Mesendoderm (in vitro differentiated cells): ENCODE data around the gene OGFOD1.

Source experiments
- DNase-seq: peaks from one replicate; pipeline ENCODE4 v3.0.0; 2013
- H2AK5ac ChIP-seq: 2 replicates; pipeline ENCODE4 v1.6.1; 2013; ENCODE audit warnings: low read length, inconsistent platforms
- H2BK120ac ChIP-seq: 2 replicates; pipeline ENCODE4 v1.6.1; 2013; ENCODE audit warnings: low read depth, mild to moderate bottlenecking, low read length, moderate library complexity, mixed read lengths
- H2BK15ac ChIP-seq: replicated peaks from 2 replicates; pipeline ENCODE4 v1.6.1; 2013; ENCODE audit warnings: low read depth, mild to moderate bottlenecking, moderate library complexity
- H2BK5ac ChIP-seq: 2 replicates; pipeline ENCODE4 v1.6.1; 2013; ENCODE audit warnings: low read length, inconsistent platforms
- H3K18ac ChIP-seq: 2 replicates; pipeline ENCODE4 v1.6.1; 2013; ENCODE audit warnings: mild to moderate bottlenecking, low read length, mixed read lengths
- H3K23ac ChIP-seq: one replicate; pipeline ENCODE4 v1.6.1; 2013; ENCODE audit warnings: low read length
- H3K27ac ChIP-seq: 2 replicates; pipeline ENCODE4 v1.5.1; 2013; ENCODE audit warnings: low read depth, mild to moderate bottlenecking, inconsistent platforms, low read length, moderate library complexity
- H3K27me3 ChIP-seq: 2 replicates; pipeline ENCODE4 v1.6.1; 2013; ENCODE audit warnings: low read length, control low read depth, mild to moderate bottlenecking, inconsistent platforms; ENCODE audit not compliant: insufficient read depth, poor library complexity
- H3K36me3 ChIP-seq: 2 replicates; pipeline ENCODE4 v1.6.1; 2013; ENCODE audit warnings: low read length, inconsistent platforms; ENCODE audit not compliant: control insufficient read depth, insufficient read depth
- H3K4ac ChIP-seq: one replicate; pipeline ENCODE4 v1.6.1; 2013; ENCODE audit warnings: low read depth, mild to moderate bottlenecking, low read length, moderate library complexity
- H3K4me1 ChIP-seq: 2 replicates; pipeline ENCODE4 v1.6.1; 2013; ENCODE audit warnings: low read depth, low read length, inconsistent platforms; ENCODE audit not compliant: control insufficient read depth
- H3K4me2 ChIP-seq: 2 replicates; pipeline ENCODE4 v1.6.1; 2013; ENCODE audit warnings: low read length
- H3K4me3 ChIP-seq: 2 replicates; pipeline ENCODE4 v1.5.1; 2013; ENCODE audit warnings: mild to moderate bottlenecking, low read length
- H3K56ac ChIP-seq: one replicate; pipeline ENCODE4 v1.6.1; 2013; ENCODE audit warnings: low read length
- H3K79me1 ChIP-seq: 2 replicates; pipeline ENCODE4 v1.6.1; 2013; ENCODE audit warnings: low read length, inconsistent platforms
- H3K79me2 ChIP-seq: 2 replicates; pipeline ENCODE4 v1.6.1; 2013; ENCODE audit warnings: mild to moderate bottlenecking, low read length; ENCODE audit not compliant: control insufficient read depth, insufficient read depth
- H3K9ac ChIP-seq: 2 replicates; pipeline ENCODE4 v1.6.1; 2013; ENCODE audit warnings: low read length, inconsistent platforms
- H4K5ac ChIP-seq: one replicate; pipeline ENCODE4 v1.6.1; 2013; ENCODE audit warnings: low read length
- H4K8ac ChIP-seq: one replicate; pipeline ENCODE4 v1.6.1; 2013; ENCODE audit warnings: low read depth, mild to moderate bottlenecking, control low read depth, low read length, moderate library complexity
- WGBS: extraction: QIAGEN DNeasy Blood & Tissue Kit; methylation state at CpG from one replicate; pipeline ENCODE4 v1.1.7; 2013; ENCODE audit warnings: low lambda C conversion rate, missing lambda C conversion rate; ENCODE audit not compliant: insufficient coverage; ENCODE audit errors: extremely low coverage; 5-methylcytosine and 5-hydroxymethylcytosine counted together

Gene OGFOD1

GRCh38 chr16:56420613-56421012, 30.7 kb upstream of the OGFOD1 start:
- no peak overlapping the region for H3K4me2 ChIP-seq
- no peak overlapping the region for H3K18ac ChIP-seq
- peaks cover 16% of the 10 kb centered on the region for H3K4me1 ChIP-seq

GRCh38 chr16:56421313-56421712, 30.0 kb upstream of the OGFOD1 start:
- no CpG with 5 or more reads among the region's 2 CpGs for WGBS
- H3K9ac ChIP-seq, result no peak overlapping the region

More at GRCh38 chr16:56420613-56421012, 30.7 kb upstream of the OGFOD1 start:
- Histone ChIP-seq H3K27ac (no peak overlapping the region), H3K79me2 (peaks cover 24% of the 10 kb centered on the region), H3K4ac (no peak overlapping the region), H4K5ac (no peak overlapping the region), H2BK5ac (no peak overlapping the region), H3K56ac (no peak overlapping the region), H2BK15ac (no peak overlapping the region), H3K27me3 (no peaks in the 10 kb centered on the region), H3K36me3 (no peaks in the 10 kb centered on the region), H2BK120ac (no peak overlapping the region), H3K23ac (no peak overlapping the region), H3K9ac (no peak overlapping the region), H3K79me1 (peaks cover 10% of the 10 kb centered on the region), H2AK5ac (no peak overlapping the region), H4K8ac (no peak overlapping the region), H3K4me3 (no peak overlapping the region)
- DNase-seq, result no peak

GRCh38 chr16:56421976-56422669, 29.2 kb upstream of the OGFOD1 start:
- H3K56ac ChIP-seq, result no peak overlapping the region
- H2BK15ac ChIP-seq, result no peak overlapping the region
- H3K79me1 ChIP-seq, result peaks cover 10% of the 10 kb centered on the region
- peak overlapping the region; percentile 9 for H3K4ac ChIP-seq
- no peak overlapping the region for H2AK5ac ChIP-seq
- H4K5ac ChIP-seq, result no peak overlapping the region
- no peak overlapping the region for H2BK5ac ChIP-seq
- no peak overlapping the region for H3K4me3 ChIP-seq
- 100% methylated on average over 1 of the region's 5 CpGs for WGBS
- H3K18ac ChIP-seq, result peak overlapping the region; percentile 18
- no peak overlapping the region for H2BK120ac ChIP-seq
- DNase-seq, result no peak
- H3K27ac ChIP-seq, result no peak overlapping the region
- H3K27me3 ChIP-seq, result no peaks in the 10 kb centered on the region
- peaks cover 24% of the 10 kb centered on the region for H3K79me2 ChIP-seq
- H3K23ac ChIP-seq, result no peak overlapping the region
- peaks cover 16% of the 10 kb centered on the region for H3K4me1 ChIP-seq
- no peak overlapping the region for H4K8ac ChIP-seq
- H3K4me2 ChIP-seq, result no peak overlapping the region
- H3K9ac ChIP-seq, result no peak overlapping the region
- H3K36me3 ChIP-seq, result no peaks in the 10 kb centered on the region

More at GRCh38 chr16:56421313-56421712, 30.0 kb upstream of the OGFOD1 start:
- Histone ChIP-seq H2BK120ac (no peak overlapping the region), H3K27ac (no peak overlapping the region), H3K18ac (no peak overlapping the region), H3K79me2 (peaks cover 24% of the 10 kb centered on the region), H2BK5ac (no peak overlapping the region), H3K4me1 (peaks cover 16% of the 10 kb centered on the region), H2BK15ac (no peak overlapping the region), H3K4me3 (no peak overlapping the region), H3K79me1 (peaks cover 10% of the 10 kb centered on the region), H2AK5ac (no peak overlapping the region), H3K27me3 (no peaks in the 10 kb centered on the region), H3K4ac (no peak overlapping the region), H3K23ac (no peak overlapping the region), H3K56ac (no peak overlapping the region), H3K36me3 (no peaks in the 10 kb centered on the region), H4K5ac (no peak overlapping the region), H4K8ac (no peak overlapping the region), H3K4me2 (no peak overlapping the region)
- no peak for DNase-seq

GRCh38 chr16:56422896-56423441, 28.4 kb upstream of the OGFOD1 start:
- no peak overlapping the region for H3K56ac ChIP-seq
- no peak overlapping the region for H3K4ac ChIP-seq
- H3K4me1 ChIP-seq, result peaks cover 16% of the 10 kb centered on the region
- peak overlapping the region; percentile 28 for H3K27ac ChIP-seq
- peak overlapping the region; percentile 18 for H3K4me2 ChIP-seq
- H3K23ac ChIP-seq, result no peak overlapping the region
- H3K4me3 ChIP-seq, result no peak overlapping the region
- no CpG with 5 or more reads among the region's 4 CpGs for WGBS
- no peaks in the 10 kb centered on the region for H3K27me3 ChIP-seq
- H3K79me2 ChIP-seq, result peaks cover 22% of the 10 kb centered on the region
- H2BK120ac ChIP-seq, result no peak overlapping the region
- no peak overlapping the region for H2BK5ac ChIP-seq
- no peak overlapping the region for H2BK15ac ChIP-seq
- H3K18ac ChIP-seq, result no peak overlapping the region
- H4K5ac ChIP-seq, result no peak overlapping the region
- H3K9ac ChIP-seq, result no peak overlapping the region
- H4K8ac ChIP-seq, result no peak overlapping the region
- peaks cover 10% of the 10 kb centered on the region for H3K79me1 ChIP-seq
- no peaks in the 10 kb centered on the region for H3K36me3 ChIP-seq
- peak; percentile 46 for DNase-seq
- no peak overlapping the region for H2AK5ac ChIP-seq

- Histone ChIP-seq H3K56ac (peak overlapping the region; percentile 93), H3K4ac (no peak overlapping the region), H3K79me2 (peaks cover 22% of the 10 kb centered on the region), H3K4me3 (peak overlapping the region; percentile 79), H2BK120ac (peak overlapping the region; percentile 82), H3K4me1 (peaks cover 16% of the 10 kb centered on the region), H3K23ac (no peak overlapping the region), H3K4me2 (peak overlapping the region; percentile 31), H3K79me1 (peaks cover 11% of the 10 kb centered on the region), H2BK15ac (no peak overlapping the region), H3K36me3 (no peaks in the 10 kb centered on the region), H4K5ac (no peak overlapping the region), H2AK5ac (no peak overlapping the region), H3K9ac (peak overlapping the region; percentile 88), H2BK5ac (no peak overlapping the region), H3K18ac (peak overlapping the region; percentile 100), H3K27ac (no peak overlapping the region), H3K27me3 (no peaks in the 10 kb centered on the region), H4K8ac (no peak overlapping the region)
- no CpG with 5 or more reads among the region's 7 CpGs for WGBS
- peak; percentile 44 for DNase-seq
These were observed 27.6 kb upstream of the OGFOD1 start for GRCh38 chr16:56423584-56424403.
